Natural killer cell (primary cell): ENCODE data around the gene TENM4. TPM values are rescaled to one million over a fixed set of nuclear protein-coding genes. Genes with fewer than 3 reads are reported as not detected.

Source experiments
- ATAC-seq, 3 donors: fragments of 150-1000 bp in 2 of 3; fragments of 200-7000 bp in 1 of 3; cut with Tn5 transposase; 1 replicate in 1 of 3; 2 replicates in 2 of 3; pipeline ENCODE4 v1.10.0; 2021; ENCODE audit warnings: mild to moderate bottlenecking in 2 of 3, moderate library complexity in 2 of 3
- DNase-seq, 2 donors: peaks; one replicate each; pipeline versions ENCODE4 v3.0.0 to v3.0.0-alpha.2; 2013 to 2021; ENCODE audit warnings: mixed read lengths in 1 of 2
- H3K27ac ChIP-seq: one replicate; pipeline ENCODE4 v1.5.1; 2013; ENCODE audit warnings: mild to moderate bottlenecking, low read length
- H3K27me3 ChIP-seq: one replicate; pipeline ENCODE4 v1.6.1; 2013; ENCODE audit warnings: low read length; ENCODE audit not compliant: control insufficient read depth, insufficient read depth
- H3K36me3 ChIP-seq: one replicate; pipeline ENCODE4 v1.6.1; 2013; ENCODE audit warnings: low read length; ENCODE audit not compliant: control insufficient read depth, insufficient read depth
- H3K4me1 ChIP-seq: one replicate; pipeline ENCODE4 v1.6.1; 2013; ENCODE audit warnings: low read length; ENCODE audit not compliant: control insufficient read depth, insufficient read depth
- H3K4me3 ChIP-seq: one replicate; pipeline ENCODE4 v1.5.1; 2013; ENCODE audit warnings: low read length
- H3K9me3 ChIP-seq: one replicate; pipeline ENCODE4 v1.6.1; 2013; ENCODE audit warnings: low read length; ENCODE audit not compliant: control insufficient read depth, insufficient read depth
- H3K27ac Mint-ChIP-seq, 2 donors: one replicate each; pipeline ENCODE4 v1.8.0; 2022; ENCODE audit warnings: mild to moderate bottlenecking in 2 of 2, mixed read lengths in 2 of 2, moderate library complexity in 1 of 2
- H3K27me3 Mint-ChIP-seq, 2 donors: one replicate each; pipeline ENCODE4 v1.8.0; 2022; ENCODE audit warnings: low read depth in 2 of 2, mixed read lengths in 2 of 2
- H3K36me3 Mint-ChIP-seq: one replicate; pipeline ENCODE4 v1.8.0; 2022; ENCODE audit warnings: mixed read lengths
- H3K4me1 Mint-ChIP-seq, 2 donors: one replicate each; pipeline ENCODE4 v1.8.0; 2022; ENCODE audit warnings: mixed read lengths in 2 of 2
- H3K4me3 Mint-ChIP-seq: one replicate; pipeline ENCODE4 v1.8.0; 2022; ENCODE audit warnings: mild to moderate bottlenecking, moderate library complexity, mixed read lengths
- H3K9me3 Mint-ChIP-seq, 2 donors: one replicate each; pipeline ENCODE4 v1.8.0; 2022; ENCODE audit warnings: mixed read lengths in 2 of 2
- CTCF ChIP-seq: fragments of 200-600 bp; IDR thresholded peaks from one replicate; pipeline ENCODE4 v1.8.0; 2022; ENCODE audit warnings: antibody characterized with exemption
- WGBS: methylation state at CpG from one replicate; pipeline ENCODE4 v1.1.7; 2013; ENCODE audit warnings: missing lambda C conversion rate; ENCODE audit not compliant: insufficient coverage; 5-methylcytosine and 5-hydroxymethylcytosine counted together
- intact Hi-C: fragments of 100-400 bp; cut with micrococcal nuclease; formaldehyde crosslinking; loops from one replicate; pipeline ENCODE4 v1.14.2; 2022
- total RNA-seq, 4 donors: library from RNA; stranded (reverse); fragments of 120-200 nt in 1 of 4; gene quantifications; one replicate each; pipeline versions ENCODE4 v1.2.3 to v1.2.4, GENCODE V29; 2013 to 2022

Gene TENM4
- total RNA-seq, 3 donors from 2014 or later (not counting 1 experiment from before 2014, with no cell fraction given), result 0.63 to 0.75 TPM; not detected in 1

GRCh38 chr11:78825591-78826020 lies 615.2 kb downstream of the TENM4 start:
- ATAC-seq, result no peak

DNA sequence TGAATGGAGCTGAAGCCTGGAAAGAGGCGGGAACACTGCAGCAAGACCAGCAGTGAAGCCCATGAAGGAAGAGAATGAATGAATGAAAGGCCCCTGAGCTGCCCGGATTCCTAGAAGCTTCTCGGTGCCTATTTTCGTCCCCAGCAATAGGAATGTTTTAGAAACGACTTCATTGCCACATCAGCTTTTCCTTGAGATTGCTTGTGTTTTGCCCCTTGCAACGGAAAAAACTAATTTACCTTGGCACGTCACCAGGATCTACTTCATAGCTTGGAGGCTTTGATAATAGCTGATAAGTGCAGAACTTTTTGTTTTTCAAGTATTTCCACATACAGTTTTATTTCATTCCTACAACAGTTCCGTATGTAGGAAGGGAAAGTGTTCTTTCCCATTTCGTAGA lies 617.2 kb downstream of the TENM4 start:
- Mint-ChIP-seq H3K4me3 (no peak overlapping the region), H3K27me3 (peaks cover 0 to 4% of the 10 kb centered on the region in 2 donors), H3K36me3 (no peaks in the 10 kb centered on the region), H3K9me3 (no peaks in the 10 kb centered on the region), H3K4me1 (no peaks in the 10 kb centered on the region), H3K27ac (no peak overlapping the region)
- ATAC-seq (no peak), DNase-seq (no peak)
- H3K4me3 ChIP-seq, result no peak overlapping the region
- no peak for TF ChIP-seq CTCF
- H3K9me3 ChIP-seq, result no peaks in the 10 kb centered on the region
- no peaks in the 10 kb centered on the region for H3K4me1 ChIP-seq
- no peaks in the 10 kb centered on the region for H3K27me3 ChIP-seq
- intact Hi-C loops, result no loop called here
- no peaks in the 10 kb centered on the region for H3K36me3 ChIP-seq
- no peak overlapping the region for H3K27ac ChIP-seq
- 91% methylated on average over 8 of the region's 9 CpGs for WGBS

More at GRCh38 chr11:78825591-78826020, 615.2 kb downstream of the TENM4 start:
- H3K4me1 ChIP-seq, result no peaks in the 10 kb centered on the region
- no peaks in the 10 kb centered on the region for H3K27me3 ChIP-seq
- Mint-ChIP-seq H3K4me1 (no peaks in the 10 kb centered on the region), H3K27ac (no peak overlapping the region), H3K4me3 (no peak overlapping the region), H3K27me3 (no peaks in the 10 kb centered on the region), H3K36me3 (no peaks in the 10 kb centered on the region), H3K9me3 (no peaks in the 10 kb centered on the region)
- no peaks in the 10 kb centered on the region for H3K9me3 ChIP-seq
- WGBS, result 87% methylated on average over 1 of the region's 1 CpG
- no peak overlapping the region for H3K4me3 ChIP-seq
- no peak overlapping the region for H3K27ac ChIP-seq
- H3K36me3 ChIP-seq, result no peaks in the 10 kb centered on the region
- intact Hi-C loops, result no loop called here
- no peak for TF ChIP-seq CTCF
- DNase-seq, result no peak

- Histone ChIP-seq H3K27ac (no peak overlapping the region), H3K36me3 (no peaks in the 10 kb centered on the region), H3K27me3 (no peaks in the 10 kb centered on the region), H3K4me1 (no peaks in the 10 kb centered on the region), H3K9me3 (no peaks in the 10 kb centered on the region), H3K4me3 (no peak overlapping the region)
- no peak for TF ChIP-seq CTCF
- Mint-ChIP-seq H3K36me3 (no peaks in the 10 kb centered on the region), H3K27me3 (peaks cover 0 to 4% of the 10 kb centered on the region in 2 donors), H3K4me1 (no peaks in the 10 kb centered on the region), H3K27ac (no peak overlapping the region), H3K4me3 (no peak overlapping the region), H3K9me3 (no peaks in the 10 kb centered on the region)
- intact Hi-C loops, result no loop called here
- 92% methylated on average over 23 of the region's 23 CpGs for WGBS
- ATAC-seq (no peak), DNase-seq (no peak)
Observed at GRCh38 chr11:78822931-78823423, 617.9 kb downstream of the TENM4 start.
